HL-60/S4 treated with retinoic acid at 250 ng/mL for 4 days and 3 days (cell line): ENCODE data around the gene PPP1R2B.

Source experiments
- in situ Hi-C: fragments of 300-500 bp; cut with MboI; formaldehyde crosslinking; loops from 2 replicates; pipeline ENCODE4 v1.7.0; 2022; ENCODE audit warnings: low sequenced_read_pairs

The PPP1R2B gene

GRCh38 chr5:156871212-156871611, 21.1 kb downstream of the PPP1R2B start:
- in situ Hi-C loops = no loop called here

DNA sequence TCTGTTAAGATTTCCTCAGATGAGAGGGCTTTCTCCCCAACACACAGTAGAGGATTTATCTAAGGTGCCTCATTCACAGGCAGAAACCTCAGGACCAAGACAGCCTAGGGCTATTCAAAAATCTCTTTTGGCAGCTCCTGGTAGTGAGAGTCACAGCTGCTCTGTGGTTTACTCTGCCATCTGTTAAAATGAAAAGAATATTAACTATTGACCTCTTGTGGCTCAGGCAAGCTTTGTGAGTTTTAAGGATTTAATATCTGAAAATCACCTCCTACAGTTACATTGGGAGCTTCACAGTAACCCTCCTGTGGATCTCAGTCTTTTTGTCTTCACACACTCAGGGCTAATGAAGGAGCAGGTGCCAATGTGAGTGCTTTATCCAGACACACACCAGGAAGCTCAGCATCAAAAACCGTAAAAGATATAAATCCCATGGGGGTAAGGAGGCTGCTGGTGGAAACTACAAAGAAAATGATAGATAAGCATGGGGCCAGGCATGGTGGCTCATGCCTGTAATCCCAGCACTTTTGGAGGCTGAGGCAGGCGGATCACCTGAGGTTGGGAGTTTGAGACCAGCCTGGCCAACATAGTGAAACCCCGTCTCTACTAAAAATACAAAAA, 29.7 kb downstream of the PPP1R2B start:
- in situ Hi-C loops = no loop called here

- in situ Hi-C loops = no loop called here
Measured at GRCh38 chr5:156883316-156883875, 33.3 kb downstream of the PPP1R2B start.

DNA sequence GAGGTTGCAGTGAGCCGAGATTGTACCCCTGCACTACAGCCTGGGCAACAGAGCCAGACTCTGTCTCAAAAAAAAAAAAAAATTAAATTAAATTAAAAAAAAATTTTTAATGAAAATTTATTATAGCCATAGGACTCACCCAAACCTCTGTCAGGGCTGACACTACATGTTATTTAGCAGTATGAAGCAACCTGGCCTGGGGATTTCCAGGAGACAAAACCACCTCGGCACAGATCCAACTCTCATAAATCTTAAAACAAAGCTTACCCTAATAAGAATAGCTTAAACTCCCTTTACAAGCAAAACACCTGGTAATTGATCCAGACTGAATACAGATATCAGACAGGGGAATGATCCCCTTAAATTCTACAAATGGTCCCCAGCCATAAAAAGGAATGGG, 38.4 kb downstream of the PPP1R2B start:
- in situ Hi-C loops = no loop called here

DNA sequence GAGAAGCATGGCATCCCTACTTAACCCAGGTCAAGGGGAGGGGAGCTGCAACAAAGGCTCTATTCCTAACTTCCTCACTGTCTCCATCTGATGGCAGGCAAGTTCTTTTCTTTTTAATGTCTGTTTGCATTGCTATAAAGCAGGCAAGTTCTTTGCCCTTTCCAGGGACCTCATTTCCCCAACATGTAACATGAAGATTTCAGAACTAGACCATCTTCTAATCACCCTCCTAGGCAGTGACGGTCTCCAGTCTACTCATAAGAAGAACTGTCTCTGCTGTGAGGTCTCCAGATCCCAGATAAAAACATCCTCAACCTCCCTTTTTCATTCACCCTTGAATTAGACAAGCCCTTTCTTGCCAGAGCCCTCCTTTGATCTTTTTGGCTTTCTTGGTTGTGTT, 42.1 kb downstream of the PPP1R2B start:
- in situ Hi-C loops = no loop called here

DNA sequence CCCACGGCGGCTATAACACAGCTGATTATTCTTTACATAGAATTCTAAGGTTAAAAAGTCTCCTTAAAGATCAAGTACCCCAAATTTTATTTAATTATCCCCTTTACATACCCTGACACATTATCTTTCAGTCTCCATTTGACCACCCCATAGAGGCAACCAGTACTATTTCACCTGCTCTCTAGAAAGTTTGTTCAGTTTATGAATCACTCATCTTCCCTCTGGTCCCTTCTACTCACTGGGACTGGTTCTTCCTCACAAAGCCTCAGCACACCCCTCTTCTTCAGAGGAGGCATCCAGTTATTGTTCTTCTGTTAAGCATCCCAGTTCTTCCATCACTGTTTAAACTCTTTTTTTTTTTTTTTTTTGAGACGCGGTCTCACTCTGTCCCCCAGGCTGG, 42.8 kb downstream of the PPP1R2B start:
- in situ Hi-C loops = no loop called here

DNA sequence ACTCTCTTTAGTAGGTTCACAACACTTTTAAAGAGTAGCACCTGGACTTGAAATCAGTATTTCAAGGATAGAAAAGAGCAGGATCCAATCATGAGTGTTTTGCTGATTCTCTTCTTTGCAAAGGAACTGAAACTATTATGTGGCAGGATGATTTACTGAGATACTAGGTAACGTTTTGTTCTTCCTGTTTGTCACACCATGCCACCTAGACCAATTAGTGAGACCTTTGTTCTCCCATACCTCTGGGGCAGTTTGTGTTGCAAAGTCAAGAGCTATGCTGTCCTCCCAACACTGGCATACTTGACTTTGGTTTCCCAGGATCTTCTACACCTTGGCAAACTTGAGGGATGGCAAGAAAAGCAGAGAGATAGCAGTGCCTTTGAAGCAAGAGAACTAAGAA, 43.4 kb downstream of the PPP1R2B start:
- in situ Hi-C loops = no loop called here

GRCh38 chr5:156896546-156896945, 46.5 kb downstream of the PPP1R2B start:
- in situ Hi-C loops = no loop called here
